HEK293 (cell line): Measurements from ENCODE around the gene FUT3.
A peak's percentile ranks its signal among the peaks of the same experiment; 100 is the strongest.

Experiments used
- GFI1B ChIP-seq: fragments of 450-650 bp; formaldehyde crosslinking; IDR thresholded peaks from 2 replicates; pipeline ENCODE4 v1.5.1; 2016; ENCODE audit warnings: missing biosample characterization, missing genetic modification characterization
- KLF10 ChIP-seq: fragments of 450-650 bp; IDR thresholded peaks from 2 replicates; pipeline ENCODE4 v1.5.1; 2018; ENCODE audit warnings: missing biosample characterization, mild to moderate bottlenecking, missing genetic modification characterization
- KLF8 ChIP-seq: fragments of 450-650 bp; formaldehyde crosslinking; IDR thresholded peaks from 2 replicates; pipeline ENCODE4 v1.5.1; 2016; ENCODE audit warnings: missing biosample characterization, missing genetic modification characterization
- KLF9 ChIP-seq: fragments of 450-650 bp; formaldehyde crosslinking; IDR thresholded peaks from 2 replicates; pipeline ENCODE4 v1.5.1; 2016; ENCODE audit warnings: missing biosample characterization, missing genetic modification characterization, low read depth
- OSR2 ChIP-seq: fragments of 450-650 bp; formaldehyde crosslinking; IDR thresholded peaks from 2 replicates; pipeline ENCODE4 v1.5.1; 2016; ENCODE audit warnings: missing biosample characterization, missing genetic modification characterization
- OVOL3 ChIP-seq: fragments of 450-650 bp; formaldehyde crosslinking; IDR thresholded peaks from 2 replicates; pipeline ENCODE4 v1.5.1; 2016; ENCODE audit warnings: missing biosample characterization, missing genetic modification characterization
- PRDM1 ChIP-seq: fragments of 450-650 bp; formaldehyde crosslinking; IDR thresholded peaks from 2 replicates; pipeline ENCODE4; 2016; ENCODE audit warnings: missing biosample characterization, missing genetic modification characterization
- SETDB1 ChIP-seq: IDR thresholded peaks from one replicate; pipeline ENCODE4 v1.6.1; 2017; ENCODE audit warnings: mild to moderate bottlenecking, low read length, moderate library complexity, mixed read lengths; ENCODE audit not compliant: insufficient read length
- SP2 ChIP-seq: fragments of 450-650 bp; formaldehyde crosslinking; IDR thresholded peaks from 2 replicates; pipeline ENCODE4 v1.5.1; 2016; ENCODE audit warnings: missing biosample characterization, missing genetic modification characterization
- ZBTB44 ChIP-seq: fragments of 450-650 bp; IDR thresholded peaks from 2 replicates; pipeline ENCODE4 v1.5.1; 2018; ENCODE audit warnings: missing biosample characterization, mild to moderate bottlenecking, missing genetic modification characterization
- ZBTB7A ChIP-seq: fragments of 450-650 bp; formaldehyde crosslinking; IDR thresholded peaks from 2 replicates; pipeline ENCODE4 v1.5.1; 2016; ENCODE audit warnings: low read depth, missing biosample characterization, missing genetic modification characterization
- ZFP41 ChIP-seq: fragments of 450-650 bp; formaldehyde crosslinking; IDR thresholded peaks from 2 replicates; pipeline ENCODE4 v1.5.1; 2016; ENCODE audit warnings: missing biosample characterization, missing genetic modification characterization, borderline replicate concordance
- ZNF140 ChIP-seq: fragments of 450-650 bp; formaldehyde crosslinking; IDR thresholded peaks from 2 replicates; pipeline ENCODE4 v1.5.1; 2016; ENCODE audit warnings: missing biosample characterization, missing genetic modification characterization
- ZNF148 ChIP-seq: fragments of 450-650 bp; formaldehyde crosslinking; IDR thresholded peaks from 2 replicates; pipeline ENCODE4 v1.5.0; 2017; ENCODE audit warnings: missing biosample characterization, missing genetic modification characterization, borderline replicate concordance
- ZNF155 ChIP-seq: fragments of 450-650 bp; formaldehyde crosslinking; IDR thresholded peaks from 2 replicates; pipeline ENCODE4 v1.5.1; 2016; ENCODE audit warnings: missing biosample characterization, missing genetic modification characterization
- ZNF16 ChIP-seq: fragments of 450-650 bp; formaldehyde crosslinking; IDR thresholded peaks from 2 replicates; pipeline ENCODE4 v1.5.1; 2016; ENCODE audit warnings: low read depth, missing biosample characterization, missing genetic modification characterization
- ZNF211 ChIP-seq: fragments of 450-650 bp; formaldehyde crosslinking; IDR thresholded peaks from 2 replicates; pipeline ENCODE4 v1.5.1; 2016; ENCODE audit warnings: low read depth, missing biosample characterization, missing genetic modification characterization
- ZNF335 ChIP-seq: fragments of 450-650 bp; formaldehyde crosslinking; conservative IDR thresholded peaks from 2 replicates; pipeline ENCODE4 v1.5.1; 2016; ENCODE audit warnings: missing biosample characterization, missing genetic modification characterization
- ZNF341 ChIP-seq: fragments of 450-650 bp; formaldehyde crosslinking; IDR thresholded peaks from 2 replicates; pipeline ENCODE4; 2016; ENCODE audit warnings: low read depth, missing biosample characterization, missing genetic modification characterization
- ZNF350 ChIP-seq: fragments of 450-650 bp; formaldehyde crosslinking; IDR thresholded peaks from 2 replicates; pipeline ENCODE4 v1.5.0; 2017; ENCODE audit warnings: missing biosample characterization, mild to moderate bottlenecking, missing genetic modification characterization
- ZNF354C ChIP-seq: fragments of 450-650 bp; formaldehyde crosslinking; IDR thresholded peaks from 2 replicates; pipeline ENCODE4 v1.5.1; 2016; ENCODE audit warnings: missing biosample characterization, missing genetic modification characterization, low read depth, borderline replicate concordance
- ZNF362 ChIP-seq: fragments of 450-650 bp; formaldehyde crosslinking; IDR thresholded peaks from 2 replicates; pipeline ENCODE4 v1.5.1; 2016; ENCODE audit warnings: missing biosample characterization, missing genetic modification characterization
- ZNF37A ChIP-seq: fragments of 450-650 bp; IDR thresholded peaks from 2 replicates; pipeline ENCODE4 v1.5.1; 2018; ENCODE audit warnings: missing biosample characterization, missing genetic modification characterization
- ZNF398 ChIP-seq: fragments of 450-650 bp; formaldehyde crosslinking; IDR thresholded peaks from 2 replicates; pipeline ENCODE4 v1.5.1; 2017; ENCODE audit warnings: missing biosample characterization, missing genetic modification characterization
- ZNF426 ChIP-seq: fragments of 450-650 bp; formaldehyde crosslinking; IDR thresholded peaks from 2 replicates; pipeline ENCODE4 v1.5.1; 2017; ENCODE audit warnings: missing biosample characterization, missing genetic modification characterization, mild to moderate bottlenecking, inconsistent platforms, moderate library complexity
- ZNF530 ChIP-seq: fragments of 450-650 bp; formaldehyde crosslinking; IDR thresholded peaks from 2 replicates; pipeline ENCODE4 v1.5.1; 2016; ENCODE audit warnings: low read depth, missing biosample characterization, missing genetic modification characterization
- ZNF747 ChIP-seq: fragments of 450-650 bp; formaldehyde crosslinking; IDR thresholded peaks from 2 replicates; pipeline ENCODE4 v1.5.1; 2016; ENCODE audit warnings: missing biosample characterization, missing genetic modification characterization
- ZNF777 ChIP-seq: fragments of 450-650 bp; formaldehyde crosslinking; IDR thresholded peaks from 2 replicates; pipeline ENCODE4 v1.5.1; 2017; ENCODE audit warnings: missing biosample characterization, missing genetic modification characterization, borderline replicate concordance
- ZNF843 ChIP-seq: fragments of 450-650 bp; formaldehyde crosslinking; IDR thresholded peaks from 2 replicates; pipeline ENCODE4 v1.5.1; 2016; ENCODE audit warnings: missing biosample characterization, missing genetic modification characterization
- ZSCAN23 ChIP-seq: fragments of 450-650 bp; formaldehyde crosslinking; IDR thresholded peaks from 2 replicates; pipeline ENCODE4 v1.5.1; 2016; ENCODE audit warnings: missing biosample characterization, missing genetic modification characterization
- ZSCAN4 ChIP-seq: fragments of 450-650 bp; formaldehyde crosslinking; IDR thresholded peaks from 2 replicates; pipeline ENCODE4 v1.5.1; 2017; ENCODE audit warnings: missing biosample characterization, missing genetic modification characterization

The FUT3 gene

GRCh38 chr19:5803752-5804515, 47.3 kb downstream of the FUT3 start (continued):
- TF ChIP-seq ZFP41 (tag by site-specific recombination) (no peak), KLF10 (tag by site-specific recombination) (peak; percentile 87), ZNF747 (no peak), ZNF16 (no peak), ZNF530 (tag by site-specific recombination) (no peak), ZNF335 (tag by site-specific recombination) (peak; percentile 83), ZNF37A (tag by site-specific recombination) (no peak; the same call in 1 of the 2 replicates), OVOL3 (tag by site-specific recombination) (no peak), ZNF350 (tag by site-specific recombination) (no peak), ZNF140 (tag by site-specific recombination) (no peak), ZNF362 (no peak), ZNF148 (tag by site-specific recombination) (no peak; the same call in 1 of the 2 replicates), SP2 (tag by site-specific recombination) (peak; percentile 90), KLF8 (peak; percentile 96), OSR2 (tag by site-specific recombination) (no peak), ZNF426 (tag by site-specific recombination) (no peak), ZBTB44 (peak; percentile 59; the same call in 1 of the 2 replicates), ZSCAN4 (tag by site-specific recombination) (no peak), ZNF354C (tag by site-specific recombination) (no peak), SETDB1 (no peak), ZNF211 (tag by site-specific recombination) (no peak), ZBTB7A (tag by site-specific recombination) (peak; percentile 88), PRDM1 (tag by site-specific recombination) (no peak), ZNF777 (tag by site-specific recombination) (peak; percentile 70; the same call in 1 of the 2 replicates), GFI1B (tag by site-specific recombination) (no peak), KLF9 (peak; percentile 89), ZNF843 (tag by site-specific recombination) (0 out of 2 replicates have a peak, but pooled peaks have one; percentile 41), ZNF398 (tag by site-specific recombination) (peak; percentile 60), ZNF341 (tag by site-specific recombination) (peak; percentile 72), ZNF155 (no peak), ZSCAN23 (tag by site-specific recombination) (0 out of 2 replicates have a peak, but pooled peaks have one; percentile 61)
